ENCODE results near the gene TAF5.
"Not testable (repeated sequence)": the region's sequence is repeated elsewhere in the genome, so short reads cannot be mapped to it uniquely, and the experiment has no call there.

DNA sequence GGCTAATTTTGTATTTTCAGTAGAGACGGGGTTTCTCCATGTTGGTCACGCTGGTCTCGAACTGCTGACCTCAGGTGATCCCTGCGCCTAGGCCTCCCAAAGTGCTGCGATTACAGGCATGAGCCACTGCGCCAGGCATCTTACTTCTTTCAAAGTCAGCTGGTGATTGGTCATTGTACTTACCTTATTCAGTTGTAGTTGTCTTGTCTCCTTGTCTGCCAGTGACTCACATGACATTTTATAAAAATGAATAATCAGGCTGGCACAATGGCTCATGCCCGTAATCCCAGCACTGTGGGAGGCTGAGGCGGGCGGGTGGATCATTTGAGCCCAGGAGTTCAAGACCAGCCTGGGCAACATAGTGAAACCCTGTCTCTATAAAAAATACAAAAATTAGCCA, 7.0 kb upstream of the TAF5 start:
- TF ChIP-seq, protein P1, sequence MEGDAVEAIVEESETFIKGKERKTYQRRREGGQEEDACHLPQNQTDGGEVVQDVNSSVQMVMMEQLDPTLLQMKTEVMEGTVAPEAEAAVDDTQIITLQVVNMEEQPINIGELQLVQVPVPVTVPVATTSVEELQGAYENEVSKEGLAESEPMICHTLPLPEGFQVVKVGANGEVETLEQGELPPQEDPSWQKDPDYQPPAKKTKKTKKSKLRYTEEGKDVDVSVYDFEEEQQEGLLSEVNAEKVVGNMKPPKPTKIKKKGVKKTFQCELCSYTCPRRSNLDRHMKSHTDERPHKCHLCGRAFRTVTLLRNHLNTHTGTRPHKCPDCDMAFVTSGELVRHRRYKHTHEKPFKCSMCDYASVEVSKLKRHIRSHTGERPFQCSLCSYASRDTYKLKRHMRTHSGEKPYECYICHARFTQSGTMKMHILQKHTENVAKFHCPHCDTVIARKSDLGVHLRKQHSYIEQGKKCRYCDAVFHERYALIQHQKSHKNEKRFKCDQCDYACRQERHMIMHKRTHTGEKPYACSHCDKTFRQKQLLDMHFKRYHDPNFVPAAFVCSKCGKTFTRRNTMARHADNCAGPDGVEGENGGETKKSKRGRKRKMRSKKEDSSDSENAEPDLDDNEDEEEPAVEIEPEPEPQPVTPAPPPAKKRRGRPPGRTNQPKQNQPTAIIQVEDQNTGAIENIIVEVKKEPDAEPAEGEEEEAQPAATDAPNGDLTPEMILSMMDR (IDR thresholded peaks at IDR 0.05) = not testable (repeated sequence)
- TF ChIP-seq EP300, POLR2A, POLR2AphosphoS5 (IDR thresholded peaks at IDR 0.05): not testable (repeated sequence)

All from gastroesophageal sphincter (tissue), 3 donors.